ENCODE measurements around the gene RALGAPB.

RALGAPB gene

DNA sequence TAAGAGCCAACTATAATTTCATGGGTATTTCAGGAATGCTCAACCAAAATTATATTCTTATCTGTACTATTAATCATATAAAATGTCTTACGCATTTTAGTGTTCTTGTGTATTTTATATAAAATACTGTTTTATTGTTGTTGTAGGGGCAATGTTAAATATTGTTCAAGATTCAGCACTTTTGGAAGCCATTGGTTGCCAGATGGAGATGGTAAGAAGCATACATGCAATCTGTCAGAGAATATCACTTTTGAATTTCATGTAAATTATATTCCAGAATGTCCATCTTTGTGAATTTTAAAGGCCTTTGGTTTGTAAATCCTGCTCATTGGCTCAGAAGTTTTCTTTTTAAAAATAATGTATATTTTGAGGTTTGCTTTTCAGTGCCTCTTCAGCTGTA lies 58.4 kb downstream of the RALGAPB start:
- TF ChIP-seq, protein P1, sequence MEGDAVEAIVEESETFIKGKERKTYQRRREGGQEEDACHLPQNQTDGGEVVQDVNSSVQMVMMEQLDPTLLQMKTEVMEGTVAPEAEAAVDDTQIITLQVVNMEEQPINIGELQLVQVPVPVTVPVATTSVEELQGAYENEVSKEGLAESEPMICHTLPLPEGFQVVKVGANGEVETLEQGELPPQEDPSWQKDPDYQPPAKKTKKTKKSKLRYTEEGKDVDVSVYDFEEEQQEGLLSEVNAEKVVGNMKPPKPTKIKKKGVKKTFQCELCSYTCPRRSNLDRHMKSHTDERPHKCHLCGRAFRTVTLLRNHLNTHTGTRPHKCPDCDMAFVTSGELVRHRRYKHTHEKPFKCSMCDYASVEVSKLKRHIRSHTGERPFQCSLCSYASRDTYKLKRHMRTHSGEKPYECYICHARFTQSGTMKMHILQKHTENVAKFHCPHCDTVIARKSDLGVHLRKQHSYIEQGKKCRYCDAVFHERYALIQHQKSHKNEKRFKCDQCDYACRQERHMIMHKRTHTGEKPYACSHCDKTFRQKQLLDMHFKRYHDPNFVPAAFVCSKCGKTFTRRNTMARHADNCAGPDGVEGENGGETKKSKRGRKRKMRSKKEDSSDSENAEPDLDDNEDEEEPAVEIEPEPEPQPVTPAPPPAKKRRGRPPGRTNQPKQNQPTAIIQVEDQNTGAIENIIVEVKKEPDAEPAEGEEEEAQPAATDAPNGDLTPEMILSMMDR (IDR thresholded peaks at IDR 0.05; ENCODE audit: extremely low read depth, insufficient read depth, missing control alignments): no peak
- DNase-seq (ENCODE audit: low spot score): no peak
- in situ Hi-C loops (cut with MboI; ENCODE audit: low pct_unique_long_range_greater_than_20kb, low sequenced_read_pairs, unreplicated experiment): no loop called here

DNA sequence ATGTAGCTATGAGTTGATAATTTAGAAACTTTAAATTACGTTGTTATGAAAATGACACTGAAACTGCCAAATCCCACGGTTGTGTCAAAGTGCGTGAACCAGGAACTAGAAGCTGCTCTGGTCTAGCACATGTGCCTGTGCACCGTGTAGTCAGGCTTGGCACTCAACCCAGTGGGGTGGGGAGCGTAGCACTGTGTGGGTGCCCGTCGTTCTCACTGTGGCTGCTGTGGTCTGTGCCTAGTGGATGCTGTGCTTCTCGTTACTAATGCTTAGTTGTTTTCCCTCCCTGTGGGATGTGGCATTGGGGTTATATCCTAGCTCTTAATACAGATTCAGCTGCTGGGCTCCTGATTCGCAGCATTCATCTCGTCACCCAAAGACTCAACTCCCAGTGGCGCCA lies 62.1 kb downstream of the RALGAPB start:
- in situ Hi-C loops (cut with MboI; ENCODE audit: low pct_unique_long_range_greater_than_20kb, low sequenced_read_pairs, unreplicated experiment): no loop called here
- DNase-seq (ENCODE audit: low spot score): no peak
- TF ChIP-seq, protein P1 (IDR thresholded peaks at IDR 0.05; ENCODE audit: extremely low read depth, insufficient read depth, missing control alignments): no peak

DNA sequence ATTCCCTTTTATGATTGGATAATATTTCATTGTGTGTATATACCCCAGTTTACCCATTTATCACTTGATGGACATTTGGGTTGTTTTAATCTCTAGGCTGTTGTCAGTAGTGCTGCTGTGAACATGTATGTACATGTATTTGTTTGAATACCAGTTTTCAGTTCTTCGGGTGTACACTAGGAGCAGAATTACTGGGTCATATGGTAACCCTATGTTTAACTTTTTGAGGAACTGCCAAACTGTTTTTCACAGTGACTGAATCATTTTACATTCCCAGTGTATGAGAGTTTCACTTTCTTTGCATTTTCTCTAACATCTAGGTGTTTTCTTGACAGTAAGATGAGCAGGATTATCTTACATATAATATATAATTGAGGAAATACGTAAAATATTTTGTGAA lies 63.7 kb downstream of the RALGAPB start:
- in situ Hi-C loops (cut with MboI; ENCODE audit: low pct_unique_long_range_greater_than_20kb, low sequenced_read_pairs, unreplicated experiment): no loop called here
- TF ChIP-seq, protein P1 (IDR thresholded peaks at IDR 0.05; ENCODE audit: extremely low read depth, insufficient read depth, missing control alignments): no peak
- DNase-seq (ENCODE audit: low spot score): no peak

DNA sequence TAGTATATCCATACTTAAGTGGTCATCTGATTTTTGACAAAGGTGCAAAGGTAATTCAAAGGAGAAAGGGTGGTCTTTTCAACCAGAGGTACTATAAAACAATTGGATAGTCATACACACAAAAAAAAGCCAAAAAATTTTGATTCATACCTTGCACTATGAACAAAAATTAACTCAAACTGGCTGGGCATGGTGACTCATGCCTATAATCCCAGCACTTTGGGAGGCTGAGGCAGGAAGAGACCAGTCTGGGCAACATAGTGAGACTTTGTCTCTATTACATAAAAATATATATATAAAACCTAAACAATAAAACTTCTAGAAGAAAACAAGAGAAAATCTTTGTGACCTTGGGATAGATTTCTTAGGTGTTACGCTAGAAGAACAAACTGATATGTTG lies 64.5 kb downstream of the RALGAPB start:
- no peak for DNase-seq (ENCODE audit: low spot score)
- in situ Hi-C loops (cut with MboI; ENCODE audit: low pct_unique_long_range_greater_than_20kb, low sequenced_read_pairs, unreplicated experiment): no loop called here
- TF ChIP-seq, protein P1 (IDR thresholded peaks at IDR 0.05; ENCODE audit: extremely low read depth, insufficient read depth, missing control alignments): no peak

DNA sequence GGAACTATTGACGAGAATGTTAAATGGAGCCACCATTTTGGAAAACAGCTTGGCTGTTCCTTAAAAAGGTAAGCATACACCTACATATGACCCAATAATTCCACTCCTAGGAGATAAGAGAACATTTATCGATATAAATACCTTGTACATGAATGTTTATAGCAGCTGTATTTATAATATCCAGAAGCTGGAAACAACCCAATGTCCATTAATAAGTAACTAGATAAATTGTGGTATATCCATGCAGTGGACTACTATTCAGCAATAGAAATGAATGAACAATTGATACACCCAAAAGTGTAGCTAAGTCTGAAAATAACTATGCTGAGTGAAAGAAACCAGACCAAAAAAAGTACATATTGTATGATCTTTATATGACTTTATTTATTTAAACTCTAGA lies 66.1 kb downstream of the RALGAPB start:
- TF ChIP-seq, protein P1 (IDR thresholded peaks at IDR 0.05; ENCODE audit: extremely low read depth, insufficient read depth, missing control alignments): no peak
- no peak for DNase-seq (ENCODE audit: low spot score)
- in situ Hi-C loops (cut with MboI; ENCODE audit: low pct_unique_long_range_greater_than_20kb, low sequenced_read_pairs, unreplicated experiment): no loop called here

DNA sequence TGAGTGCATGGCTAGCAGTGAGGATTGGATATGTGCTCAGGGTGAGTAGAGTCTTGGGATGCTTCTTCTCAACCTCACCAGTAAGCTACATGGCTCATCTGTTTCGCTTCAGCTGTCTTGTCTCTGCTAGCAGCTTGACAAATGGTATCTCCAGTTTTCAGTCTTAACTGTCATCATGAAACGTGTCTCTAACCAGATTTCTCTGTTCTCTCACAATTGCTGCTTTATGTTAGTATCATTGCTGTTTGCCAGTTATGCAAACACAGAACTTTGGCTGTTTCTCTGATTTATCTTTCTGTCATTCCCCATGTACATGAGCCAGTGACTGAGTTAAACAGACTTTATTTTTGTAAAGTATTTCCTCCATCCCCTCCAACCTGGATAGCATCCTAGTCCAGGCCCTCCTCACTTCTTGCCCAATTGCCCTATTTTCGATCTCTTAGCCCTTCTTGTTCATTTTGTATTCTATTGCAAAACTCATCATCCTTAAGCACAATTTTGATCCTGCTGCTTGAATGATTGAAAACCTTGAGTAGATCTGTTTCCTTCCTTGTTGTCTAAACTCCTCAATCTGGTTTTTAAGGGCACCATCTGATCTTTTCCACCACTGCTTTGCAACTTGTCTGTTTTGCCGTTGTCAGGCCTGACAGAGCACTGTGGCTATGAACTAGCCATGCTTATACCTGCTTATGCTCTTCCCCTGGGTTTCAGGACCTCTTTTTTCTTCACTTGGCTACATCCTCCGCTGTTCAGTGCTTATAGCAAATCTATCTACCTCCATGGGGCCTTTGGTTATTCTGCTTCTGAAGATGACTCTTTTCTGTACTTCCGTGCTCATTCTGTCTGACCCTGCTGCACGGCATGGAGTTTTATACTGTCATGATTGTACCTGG lies 70.6 kb downstream of the RALGAPB start:
- in situ Hi-C loops (cut with MboI; ENCODE audit: low pct_unique_long_range_greater_than_20kb, low sequenced_read_pairs, unreplicated experiment): no loop called here
- TF ChIP-seq, protein P1 (IDR thresholded peaks at IDR 0.05; ENCODE audit: extremely low read depth, insufficient read depth, missing control alignments): no peak
- no peak for DNase-seq (ENCODE audit: low spot score)
